K562 (cell line): ENCODE results near the gene FCGR3A. TPM values are rescaled to one million over a fixed set of nuclear protein-coding genes. Genes with fewer than 3 reads are reported as not detected.
A peak's percentile ranks its signal among the peaks of the same experiment; 100 is the strongest.
"Not testable (repeated sequence)": the region's sequence is repeated elsewhere in the genome, so short reads cannot be mapped to it uniquely, and the experiment has no call there.

Experiments
- BRF1 ChIP-seq: IDR thresholded peaks from 3 replicates; pipeline ENCODE4 v1.6.1; 2011; ENCODE audit warnings: borderline replicate concordance, mild to moderate bottlenecking; ENCODE audit not compliant: insufficient read length; ENCODE audit errors: extremely low read depth
- CC2D1A ChIP-seq: fragments of 450-650 bp; IDR thresholded peaks from 2 replicates; pipeline ENCODE4 v1.6.1; 2017; ENCODE audit warnings: mild to moderate bottlenecking
- CSDE1 ChIP-seq, 2 experiments: fragments of 450-650 bp; IDR thresholded peaks; 2 replicates each; pipeline ENCODE4 v1.6.1; 2016; ENCODE audit warnings: mild to moderate bottlenecking in 1 of 2
- ELF1 ChIP-seq: fragments of 200-800 bp; sonication (Bioruptor generic); IDR thresholded peaks from 2 replicates; pipeline ENCODE4 v1.6.1; 2016; ENCODE audit warnings: missing genetic modification characterization, missing compliant biosample characterization
- FOXJ2 ChIP-seq: fragments of 200-800 bp; sonication (Bioruptor generic); IDR thresholded peaks from 2 replicates; pipeline ENCODE4 v1.6.1; 2016; ENCODE audit warnings: missing genetic modification characterization, missing compliant biosample characterization
- JUN ChIP-seq, 2 experiments: sonication (generic) in 1 of 2; formaldehyde crosslinking in 1 of 2; IDR thresholded peaks; 2 replicates each; pipeline versions ENCODE4 v1.6.1 to v1.8.0; 2012 to 2022; ENCODE audit warnings: borderline replicate concordance in 2 of 2, mild to moderate bottlenecking in 2 of 2, improper control_type of control experiment in 1 of 2, low read depth in 1 of 2, low read length in 1 of 2, missing genetic modification reagents in 1 of 2
- MEIS2 ChIP-seq: fragments of 450-650 bp; IDR thresholded peaks from 2 replicates; pipeline ENCODE4 v1.6.1; 2014; ENCODE audit warnings: mild to moderate bottlenecking; ENCODE audit not compliant: partially characterized antibody
- NFE2L1 ChIP-seq: fragments of 450-650 bp; IDR thresholded peaks from 2 replicates; pipeline ENCODE4 v1.6.1; 2016; ENCODE audit warnings: missing genetic modification characterization, low read depth, mild to moderate bottlenecking, missing compliant biosample characterization, moderate library complexity, borderline replicate concordance
- TBP ChIP-seq: optimal IDR thresholded peaks from 2 replicates; pipeline ENCODE3; 2011; ENCODE audit warnings: low read depth, low read length, improper control_type of control experiment
- TRIM24 ChIP-seq, 2 experiments: fragments of 450-650 bp; IDR thresholded peaks; 2 replicates each; pipeline ENCODE4 v1.6.1; 2016
- UBTF ChIP-seq, 2 experiments: IDR thresholded peaks; 2 replicates each; pipeline ENCODE4 v1.6.1; 2012; ENCODE audit warnings: improper control_type of control experiment in 2 of 2, low read depth in 2 of 2, low read length in 2 of 2, borderline replicate concordance in 1 of 2
- ZNF24 ChIP-seq: fragments of 450-650 bp; IDR thresholded peaks from 2 replicates; pipeline ENCODE4 v1.6.1; 2016
- ZNF407 ChIP-seq: fragments of 450-650 bp; IDR thresholded peaks from 2 replicates; pipeline ENCODE4 v1.6.1; 2016; ENCODE audit warnings: low read depth
- polyA plus RNA-seq, 8 experiments: library from polyadenylated mRNA; depleted of rRNA in 4 of 8; stranded (reverse) in 5 of 8; unstranded in 3 of 8; fragments of >200 nt; fragmentation: Nextera tagmentation in 2 of 8; fragmentation: Illumina TruSeq in 1 of 8; extraction: Ambion mirVana in 2 of 8; extraction: Trizol in 1 of 8; gene quantifications; 2 replicates each; pipeline versions ENCODE4 v1.2.1 to v1.2.3, GENCODE V29; 2011 to 2014; ENCODE audit warnings: inconsistent platforms in 1 of 8, missing spikeins in 1 of 8
- total RNA-seq, 7 experiments: library from RNA; depleted of rRNA in 6 of 7; stranded (reverse); fragments of >200 nt in 6 of 7; fragmentation: Illumina TruSeq in 2 of 7; extraction: Trizol in 2 of 7; gene quantifications; 2 replicates each; pipeline versions ENCODE4 v1.2.1 to v1.2.3, GENCODE V29; 2011 to 2021; ENCODE audit warnings: low replicate concordance in 1 of 7
- TF ChIP-seq, protein P1 (sequence below): fragments of 250-450 bp; sonication (Bioruptor Pico); IDR thresholded peaks from 2 replicates; pipeline ENCODE4 v1.9.0; 2021; ENCODE audit warnings: mild to moderate bottlenecking

The FCGR3A gene
- total and polyA plus RNA-seq, 9 of the 15 experiments (the other 6 are each of a cell fraction or from before 2014, with no cell fraction given): 0.04 to 0.29 (median 0.14) TPM; not detected in 3

- TF ChIP-seq, protein P1, sequence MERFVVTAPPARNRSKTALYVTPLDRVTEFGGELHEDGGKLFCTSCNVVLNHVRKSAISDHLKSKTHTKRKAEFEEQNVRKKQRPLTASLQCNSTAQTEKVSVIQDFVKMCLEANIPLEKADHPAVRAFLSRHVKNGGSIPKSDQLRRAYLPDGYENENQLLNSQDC (CRISPR knock-in tag): 0 out of 2 replicates have a peak, but pooled peaks have one; percentile 48
- TF ChIP-seq CC2D1A (peak; percentile 66; the same call in 1 of the 2 replicates), ZNF407 (peak; percentile 71), CSDE1 (IDR thresholded peaks at IDR 0.05) (peak in 1 of 2 experiments; percentile 57; a peak in 1 of 4 replicates), MEIS2 (peak; percentile 22), JUN (IDR thresholded peaks at IDR 0.05; ENCODE audit: borderline replicate concordance, low read depth, low read length) (peak; percentile 48), BRF1 (peak; percentile 42), NFE2L1 (tag) (peak; percentile 34; the same call in 1 of the 2 replicates), FOXJ2 (tag) (peak; percentile 63; the same call in 1 of the 2 replicates), TBP (peak; percentile 97), ELF1 (tag) (peak; percentile 70; the same call in 1 of the 2 replicates), UBTF (IDR thresholded peaks at IDR 0.05; ENCODE audit: borderline replicate concordance in 1 of 2, low read depth in 2 of 2, low read length in 2 of 2) (peak; percentile 57 to 85; a peak in 3 of 4 replicates), TRIM24 (IDR thresholded peaks at IDR 0.05) (peak; percentile 38 to 61; a peak in 3 of 4 replicates), ZNF24 (peak; percentile 74; the same call in 1 of the 2 replicates)
- TF ChIP-seq JUN (CRISPR knock-in tag; IDR thresholded peaks at IDR 0.05; ENCODE audit: borderline replicate concordance): not testable (repeated sequence)
Measured at GRCh38 chr1:161539731-161540569, 9.7 kb downstream of the FCGR3A start (continued).
